HG03064 (cell line): Measurements from ENCODE around the gene RADX.

Source experiments
- ATAC-seq: cut with Tn5 transposase; IDR thresholded peaks from one replicate; pipeline ENCODE4 v1.9.1; 2021; ENCODE audit warnings: low read depth; ENCODE audit not compliant: unreplicated experiment

The RADX gene

DNA sequence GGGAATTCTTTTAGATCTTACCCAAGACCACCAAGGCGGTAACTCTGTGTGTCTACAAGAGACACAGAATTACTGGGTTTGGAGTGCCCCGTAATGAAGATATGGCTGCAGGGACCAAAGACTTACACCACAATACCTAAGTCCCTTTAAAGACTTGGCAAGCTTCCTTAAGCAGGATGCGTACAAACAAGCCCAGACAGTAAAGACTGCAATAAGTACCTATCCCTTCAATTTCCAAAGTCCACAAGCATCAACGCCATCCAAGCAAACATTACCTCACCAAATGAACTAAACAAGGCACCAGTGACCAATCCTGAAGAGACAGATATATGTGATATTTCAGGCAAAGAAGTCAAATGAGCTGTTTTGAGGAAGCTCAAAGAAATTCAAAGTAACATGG, 72.4 kb downstream of the RADX start:
- ATAC-seq = no peak

DNA sequence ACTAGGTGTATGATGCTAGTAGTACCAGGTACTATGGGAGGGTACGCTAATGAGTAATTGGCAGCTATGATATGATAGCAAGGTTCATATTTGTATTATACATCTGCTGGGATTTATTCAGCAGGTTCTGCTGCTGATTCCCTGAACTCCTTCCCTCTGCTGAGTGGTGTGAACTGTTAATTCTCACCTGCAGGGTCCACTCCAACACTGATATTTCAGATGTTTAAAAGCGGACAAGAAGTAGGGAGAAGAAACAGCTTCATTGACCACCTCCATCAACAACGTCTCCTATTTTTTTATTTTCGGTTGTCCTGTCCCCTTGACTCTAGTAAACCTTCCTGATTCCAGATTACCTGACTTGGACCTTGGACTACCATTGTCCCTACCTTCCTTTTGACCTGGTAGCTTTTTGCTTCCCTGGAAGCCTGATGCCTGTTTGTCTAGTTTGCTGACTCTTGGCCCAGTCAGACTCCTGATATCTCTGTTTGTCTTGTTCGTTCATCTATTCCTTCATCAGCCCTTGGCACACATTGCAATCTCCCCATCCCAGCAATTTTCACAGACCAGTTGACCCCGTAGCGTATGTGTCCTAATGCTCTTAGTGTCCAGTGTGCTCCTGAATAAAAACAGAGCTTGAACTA, 80.8 kb downstream of the RADX start:
- no peak for ATAC-seq

DNA sequence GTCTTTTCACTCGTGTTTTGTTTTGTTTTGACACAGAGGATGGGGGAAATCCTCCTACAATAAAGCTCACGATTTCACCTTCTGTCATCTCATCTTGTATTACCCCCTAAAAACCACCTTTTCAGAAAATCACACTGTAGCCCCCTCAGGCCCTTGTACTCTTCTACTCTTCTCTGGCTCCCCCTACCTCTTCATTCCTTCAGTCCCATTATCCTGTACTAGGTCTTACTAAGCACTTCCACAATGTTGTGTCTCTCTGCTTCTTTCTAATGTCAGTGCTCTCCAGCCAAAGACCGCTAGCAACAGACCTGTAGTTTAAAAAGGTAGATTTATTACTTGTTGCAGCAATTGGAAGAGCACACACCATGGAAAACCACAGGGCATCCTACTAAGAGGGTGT, 84.7 kb downstream of the RADX start:
- no peak for ATAC-seq

DNA sequence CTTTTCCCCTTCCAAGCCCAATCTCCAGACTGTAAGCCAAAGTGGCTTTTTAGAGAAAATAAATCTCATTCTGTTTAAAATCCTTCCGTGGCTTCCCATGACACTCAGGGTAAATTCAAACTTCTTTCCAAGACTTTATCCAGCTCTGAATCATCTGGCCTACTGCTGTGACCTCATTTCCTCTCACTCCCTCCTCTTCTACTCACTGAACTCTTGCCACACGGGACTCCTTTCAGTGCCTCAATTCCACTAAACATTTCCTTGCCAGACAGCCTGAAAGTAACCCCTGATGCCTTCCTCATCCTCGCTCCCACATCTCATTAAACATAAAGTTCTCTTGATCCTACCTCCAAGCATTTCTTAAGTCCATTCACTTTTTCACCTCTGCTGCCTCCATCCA, 86.9 kb downstream of the RADX start:
- ATAC-seq = no peak

GRCh38 chrX:106702636-106703035, 90.9 kb downstream of the RADX start:
- no peak for ATAC-seq

GRCh38 chrX:106706466-106706865, 94.7 kb downstream of the RADX start:
- ATAC-seq = no peak

GRCh38 chrX:106707771-106708454, 96.1 kb downstream of the RADX start:
- ATAC-seq = no peak

DNA sequence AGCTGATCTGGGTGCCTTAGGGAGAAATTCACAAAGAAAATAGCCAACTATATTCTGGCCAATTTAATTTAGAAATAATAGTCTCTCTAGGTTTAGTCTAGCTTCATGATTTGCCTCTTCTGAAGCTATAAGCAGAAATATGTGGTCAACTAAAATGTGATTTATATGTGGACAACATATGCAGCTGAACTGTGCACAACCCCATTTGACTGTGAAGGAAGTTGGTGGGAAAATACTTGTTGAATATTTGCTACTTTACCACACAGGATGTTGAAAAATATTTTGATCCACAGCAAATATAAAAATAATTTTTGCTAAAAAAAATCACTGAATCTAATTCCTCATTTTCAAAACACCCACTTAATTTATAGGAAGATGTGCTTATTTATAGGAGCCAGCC, 99.0 kb downstream of the RADX start:
- ATAC-seq = no peak

DNA sequence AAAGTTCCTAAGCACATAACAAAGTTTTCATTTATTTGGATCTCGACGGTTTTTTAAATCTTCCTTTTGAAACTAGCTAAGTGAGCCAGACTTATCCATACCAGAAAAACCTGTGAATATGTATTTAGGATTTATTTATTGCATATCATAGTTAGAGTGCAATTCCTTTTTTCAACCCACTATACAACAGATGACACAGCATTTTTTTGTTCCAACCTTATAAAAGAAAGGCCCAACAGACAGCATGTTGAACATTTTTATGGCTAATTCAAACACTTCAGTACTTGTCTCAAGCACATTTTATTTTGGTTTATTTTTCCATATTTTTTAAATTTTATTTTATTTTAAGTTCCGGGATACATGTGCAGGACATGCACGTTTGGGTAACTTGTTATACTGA, 99.6 kb downstream of the RADX start:
- ATAC-seq = no peak

DNA sequence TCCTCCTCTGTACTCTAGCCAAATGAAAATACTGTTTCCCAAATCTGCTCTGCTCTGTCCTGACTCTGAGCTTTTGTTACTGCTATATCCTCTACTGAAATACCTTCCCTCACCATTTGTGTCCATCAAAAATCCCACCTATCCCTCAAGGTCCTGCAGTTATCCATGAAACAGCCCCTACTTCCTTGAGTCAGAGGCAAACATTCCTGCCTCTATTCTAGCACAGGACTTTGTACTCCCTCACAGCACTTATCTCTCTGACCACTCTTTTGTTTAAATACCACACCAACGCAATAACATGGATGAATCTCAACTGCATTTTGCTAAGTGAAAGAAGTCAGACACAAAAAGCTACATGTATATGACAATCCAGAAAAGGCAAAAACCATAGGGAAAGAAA, 104.2 kb downstream of the RADX start:
- ATAC-seq = no peak

- ATAC-seq = no peak
Measured at GRCh38 chrX:106716463-106716862, 104.7 kb downstream of the RADX start.

- no peak for ATAC-seq
Measured at GRCh38 chrX:106718709-106719108, 106.9 kb downstream of the RADX start.

DNA sequence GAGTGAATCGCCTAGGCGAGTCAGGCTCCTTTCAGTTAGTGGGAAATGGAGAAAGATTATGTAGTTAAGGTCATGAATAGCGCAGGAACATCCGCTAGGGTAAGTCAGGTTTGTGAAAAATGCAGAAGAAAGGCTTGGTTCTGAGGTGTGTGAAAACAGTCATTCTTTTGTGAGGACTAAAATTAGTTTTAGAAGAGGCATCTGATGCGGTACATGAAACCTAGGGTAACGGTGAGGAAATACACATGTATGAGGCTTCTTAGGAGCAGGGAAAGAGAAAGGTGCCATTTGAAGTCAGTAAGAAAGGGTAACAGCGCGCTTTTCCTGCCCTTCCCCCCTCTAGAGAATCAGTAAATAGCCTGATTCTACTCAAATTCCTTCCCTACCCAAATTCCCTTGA, 114.2 kb downstream of the RADX start:
- no peak for ATAC-seq

DNA sequence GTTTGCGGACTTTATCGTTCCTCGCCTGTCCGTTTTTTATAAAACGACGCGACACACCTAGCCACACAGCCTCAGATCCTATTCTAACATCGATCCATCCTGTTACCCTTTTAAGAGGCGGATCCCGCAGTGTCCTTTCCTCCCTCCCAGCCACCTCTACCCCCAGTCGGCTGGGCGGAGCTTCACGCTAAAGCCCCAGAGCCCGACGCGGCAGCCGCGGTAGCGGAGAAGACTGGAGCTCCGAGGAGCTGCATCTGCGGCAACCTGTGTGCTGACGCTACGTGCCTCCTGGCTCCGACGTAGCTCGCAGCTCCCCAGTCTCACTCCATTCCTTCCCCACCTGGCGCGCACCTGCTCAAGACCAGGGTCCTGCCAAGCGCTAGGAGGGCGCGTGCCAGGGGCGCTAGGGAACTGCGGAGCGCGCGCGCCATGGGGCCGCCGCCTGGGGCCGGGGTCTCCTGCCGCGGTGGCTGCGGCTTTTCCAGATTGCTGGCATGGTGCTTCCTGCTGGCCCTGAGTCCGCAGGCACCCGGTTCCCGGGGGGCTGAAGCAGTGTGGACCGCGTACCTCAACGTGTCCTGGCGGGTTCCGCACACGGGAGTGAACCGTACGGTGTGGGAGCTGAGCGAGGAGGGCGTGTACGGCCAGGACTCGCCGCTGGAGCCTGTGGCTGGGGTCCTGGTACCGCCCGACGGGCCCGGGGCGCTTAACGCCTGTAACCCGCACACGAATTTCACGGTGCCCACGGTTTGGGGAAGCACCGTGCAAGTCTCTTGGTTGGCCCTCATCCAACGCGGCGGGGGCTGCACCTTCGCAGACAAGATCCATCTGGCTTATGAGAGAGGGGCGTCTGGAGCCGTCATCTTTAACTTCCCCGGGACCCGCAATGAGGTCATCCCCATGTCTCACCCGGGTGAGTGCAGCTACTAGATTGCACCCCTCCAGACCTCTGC, 115.0 kb downstream of the RADX start, which contains the start of gene RNF128:
TSS of gene RNF128 (plus strand) at position 217 of the 953 bp plus-strand sequence. CDS start at position 430, 213 bp downstream.
- no peak for ATAC-seq

- ATAC-seq = no peak
Measured at GRCh38 chrX:106728337-106728736, 116.6 kb downstream of the RADX start.
